Spleen (tissue), 11 donors: ENCODE measurements around the gene LMOD1. TPM values are rescaled to one million over a fixed set of nuclear protein-coding genes. Genes with fewer than 3 reads are reported as not detected.

ENCODE experiments used
- DNase-seq: peaks from one replicate; pipeline ENCODE4 v3.0.0-alpha.2; 2020
- H3K27ac ChIP-seq, 8 donors: fragments of 200-600 bp; sonication (generic) in 7 of 8; 1 replicate in 4 of 8; 2 replicates in 4 of 8; pipeline versions ENCODE4 v1.5.0 to v1.8.0; 2016 to 2021; ENCODE audit warnings: inconsistent platforms in 4 of 8, mild to moderate bottlenecking in 4 of 8, moderate library complexity in 1 of 8
- H3K27me3 ChIP-seq, 7 donors: fragments of 200-600 bp; sonication (generic) in 6 of 7; replicated peaks in 1 of 7; 1 replicate in 4 of 7; 2 replicates in 3 of 7; pipeline versions ENCODE4 v1.5.0 to v1.8.0; 2016 to 2021; ENCODE audit warnings: inconsistent platforms in 3 of 7, mild to moderate bottlenecking in 1 of 7
- H3K36me3 ChIP-seq, 6 donors: fragments of 200-600 bp; sonication (generic) in 5 of 6; 1 replicate in 4 of 6; 2 replicates in 2 of 6; pipeline versions ENCODE4 v1.5.0 to v1.8.0; 2016 to 2021; ENCODE audit warnings: inconsistent platforms in 2 of 6
- H3K4me1 ChIP-seq, 6 donors: fragments of 200-600 bp; sonication (generic) in 5 of 6; 1 replicate in 3 of 6; 2 replicates in 3 of 6; pipeline versions ENCODE4 v1.5.0 to v1.8.0; 2016 to 2021; ENCODE audit warnings: inconsistent platforms in 3 of 6
- H3K4me3 ChIP-seq, 8 donors: fragments of 200-600 bp; sonication (generic) in 7 of 8; 1 replicate in 4 of 8; 2 replicates in 4 of 8; pipeline versions ENCODE4 v1.5.0 to v1.8.0; 2016 to 2021; ENCODE audit warnings: inconsistent platforms in 4 of 8, mild to moderate bottlenecking in 4 of 8, moderate library complexity in 2 of 8
- H3K9me3 ChIP-seq, 8 donors: fragments of 200-600 bp; sonication (generic) in 7 of 8; 1 replicate in 4 of 8; 2 replicates in 4 of 8; pipeline versions ENCODE4 v1.5.0 to v1.8.0; 2016 to 2021; ENCODE audit warnings: inconsistent platforms in 4 of 8
- CTCF ChIP-seq, 11 experiments: fragments of 200-600 bp in 7 of 11; fragments of 450-650 bp in 4 of 11; sonication (generic) in 4 of 11; IDR thresholded peaks in 8 of 11; conservative IDR thresholded peaks in 3 of 11; 1 replicate in 7 of 11; 2 replicates in 4 of 11; pipeline versions ENCODE4 v1.4.0 to v1.8.0; 2016 to 2021; ENCODE audit warnings: antibody characterized with exemption in 11 of 11, inconsistent platforms in 4 of 11, mild to moderate bottlenecking in 1 of 11
- POLR2A ChIP-seq, 3 donors: fragments of 450-650 bp; IDR thresholded peaks; one replicate each; pipeline ENCODE4 v1.5.1; 2017; ENCODE audit warnings: antibody characterized with exemption in 3 of 3, mild to moderate bottlenecking in 1 of 3
- POLR2AphosphoS5 ChIP-seq, 3 donors: sonication (generic); formaldehyde crosslinking; IDR thresholded peaks; one replicate each; pipeline ENCODE4 v1.5.1; 2017; ENCODE audit warnings: antibody characterized with exemption in 3 of 3
- WGBS, 5 donors: extraction: QIAGEN DNeasy Blood & Tissue Kit in 3 of 5; methylation state at CpG; one replicate each; pipeline versions ENCODE4 v1.1.5 to v1.1.7; 2013 to 2018; 5-methylcytosine and 5-hydroxymethylcytosine counted together
- intact Hi-C: fragments of 100-400 bp; cut with DNase I; formaldehyde crosslinking; loops from one replicate; pipeline ENCODE4 v1.15.0; 2023; ENCODE audit warnings: low total_unique reads
- polyA plus RNA-seq, 3 donors: library from polyadenylated mRNA; stranded (reverse); fragments of 200-250 nt; gene quantifications; one replicate each; pipeline ENCODE4 v1.2.1, GENCODE V29; 2013
- total RNA-seq, 7 donors: library from RNA; depleted of rRNA in 3 of 7; stranded (reverse); fragments of >200 nt in 3 of 7; fragmentation: NEBNext Ultra II Directional in 4 of 7; extraction: Animal tissue kit (Norgen Biotek cat#: 25700) in 4 of 7; gene quantifications; one replicate each; pipeline versions ENCODE4 v1.1.0 to v1.2.1, GENCODE V29; 2016 to 2021
- donor health status: healthy with polysubstance abuse.
- donor health status: DM: no; HTN: no; CAD: no; lungs with moderate emphysema.
- donor health status: DM: no; HTN: no; CAD: no.
- donor health status: Bipolar disorder and iron deficiency.
- donor health status: healthy.
- donor health status: DM: no; HTN: no; CAD: no.
- donor health status: DM: yes; HTN: yes; CAD: no.

Gene LMOD1
- total and polyA plus RNA-seq, 10 donors: 4.2 to 21.0 (median 11.2) TPM

- no peak overlapping the region for H3K4me3 ChIP-seq
- H3K27me3 ChIP-seq: peaks cover 0 to 37% (median 11%) of the 10 kb centered on the region in 7 donors
- intact Hi-C loops: no loop called here
- no peaks in the 10 kb centered on the region for H3K9me3 ChIP-seq
- TF ChIP-seq CTCF (IDR thresholded peaks at IDR 0.05 in 8 of 11, conservative IDR thresholded peaks at IDR 0.05 in 3 of 11): no peak
- no peak for TF ChIP-seq POLR2AphosphoS5 (IDR thresholded peaks at IDR 0.05)
- TF ChIP-seq POLR2A (IDR thresholded peaks at IDR 0.05): no peak
- H3K27ac ChIP-seq: no peak overlapping the region
- DNase-seq: no peak
- H3K36me3 ChIP-seq: peaks cover 0 to 7% (median 0%) of the 10 kb centered on the region in 6 donors
- WGBS, 5 donors: 40 to 79% (median 66%) methylated on average over 3 of the region's 3 CpGs
- H3K4me1 ChIP-seq: peaks cover 5 to 27% (median 16%) of the 10 kb centered on the region in 6 donors
Measured at GRCh38 chr1:201893431-201893830, 52.9 kb downstream of the LMOD1 start.

- WGBS, 5 donors: 82 to 94% (median 87%) methylated on average over 5 to 6 of the region's 6 CpGs
- intact Hi-C loops: no loop called here
- Histone ChIP-seq H3K4me3 (no peak overlapping the region), H3K36me3 (no peaks in the 10 kb centered on the region), H3K27me3 (peaks cover 0 to 49% (median 18%) of the 10 kb centered on the region in 7 donors), H3K9me3 (no peaks in the 10 kb centered on the region), H3K27ac (no peak overlapping the region), H3K4me1 (peaks cover 5 to 37% (median 22%) of the 10 kb centered on the region in 6 donors)
- no peak for TF ChIP-seq CTCF (IDR thresholded peaks at IDR 0.05 in 8 of 11, conservative IDR thresholded peaks at IDR 0.05 in 3 of 11)
- no peak for TF ChIP-seq POLR2A (IDR thresholded peaks at IDR 0.05)
- TF ChIP-seq POLR2AphosphoS5 (IDR thresholded peaks at IDR 0.05): no peak
- DNase-seq: peak; percentile 35
Measured at GRCh38 chr1:201892211-201892610, 54.1 kb downstream of the LMOD1 start.

GRCh38 chr1:201891451-201892045 lies 54.8 kb downstream of the LMOD1 start:
- H3K4me1 ChIP-seq: peaks cover 5 to 37% (median 22%) of the 10 kb centered on the region in 6 donors
- H3K36me3 ChIP-seq: no peaks in the 10 kb centered on the region
- intact Hi-C loops: no loop called here
- H3K9me3 ChIP-seq: no peaks in the 10 kb centered on the region
- WGBS, 5 donors: 83 to 93% (median 87%) methylated on average over 5 of the region's 5 CpGs
- H3K4me3 ChIP-seq: no peak overlapping the region
- H3K27me3 ChIP-seq: peaks cover 0 to 56% (median 18%) of the 10 kb centered on the region in 7 donors
- TF ChIP-seq POLR2A (IDR thresholded peaks at IDR 0.05) (no peak), POLR2AphosphoS5 (IDR thresholded peaks at IDR 0.05) (no peak), CTCF (IDR thresholded peaks at IDR 0.05 in 8 of 11, conservative IDR thresholded peaks at IDR 0.05 in 3 of 11) (no peak)
- DNase-seq: peak; percentile 61
- H3K27ac ChIP-seq: no peak overlapping the region

- no peaks in the 10 kb centered on the region for H3K36me3 ChIP-seq
- peaks cover 5 to 31% (median 19%) of the 10 kb centered on the region in 6 donors for H3K4me1 ChIP-seq
- DNase-seq: peak; percentile 33
- peaks cover 0 to 57% (median 18%) of the 10 kb centered on the region in 7 donors for H3K27me3 ChIP-seq
- no peak overlapping the region for H3K27ac ChIP-seq
- WGBS, 5 donors: 76 to 88% (median 80%) methylated on average over 2 to 3 of the region's 3 CpGs
- no peaks in the 10 kb centered on the region for H3K9me3 ChIP-seq
- H3K4me3 ChIP-seq: no peak overlapping the region
- intact Hi-C loops: no loop called here
- TF ChIP-seq CTCF (IDR thresholded peaks at IDR 0.05 in 8 of 11, conservative IDR thresholded peaks at IDR 0.05 in 3 of 11) (no peak), POLR2A (IDR thresholded peaks at IDR 0.05) (no peak), POLR2AphosphoS5 (IDR thresholded peaks at IDR 0.05) (no peak)
Measured at GRCh38 chr1:201890806-201891450, 55.4 kb downstream of the LMOD1 start.
